ENCODE results near the gene HSPA9.

HSPA9 gene

DNA sequence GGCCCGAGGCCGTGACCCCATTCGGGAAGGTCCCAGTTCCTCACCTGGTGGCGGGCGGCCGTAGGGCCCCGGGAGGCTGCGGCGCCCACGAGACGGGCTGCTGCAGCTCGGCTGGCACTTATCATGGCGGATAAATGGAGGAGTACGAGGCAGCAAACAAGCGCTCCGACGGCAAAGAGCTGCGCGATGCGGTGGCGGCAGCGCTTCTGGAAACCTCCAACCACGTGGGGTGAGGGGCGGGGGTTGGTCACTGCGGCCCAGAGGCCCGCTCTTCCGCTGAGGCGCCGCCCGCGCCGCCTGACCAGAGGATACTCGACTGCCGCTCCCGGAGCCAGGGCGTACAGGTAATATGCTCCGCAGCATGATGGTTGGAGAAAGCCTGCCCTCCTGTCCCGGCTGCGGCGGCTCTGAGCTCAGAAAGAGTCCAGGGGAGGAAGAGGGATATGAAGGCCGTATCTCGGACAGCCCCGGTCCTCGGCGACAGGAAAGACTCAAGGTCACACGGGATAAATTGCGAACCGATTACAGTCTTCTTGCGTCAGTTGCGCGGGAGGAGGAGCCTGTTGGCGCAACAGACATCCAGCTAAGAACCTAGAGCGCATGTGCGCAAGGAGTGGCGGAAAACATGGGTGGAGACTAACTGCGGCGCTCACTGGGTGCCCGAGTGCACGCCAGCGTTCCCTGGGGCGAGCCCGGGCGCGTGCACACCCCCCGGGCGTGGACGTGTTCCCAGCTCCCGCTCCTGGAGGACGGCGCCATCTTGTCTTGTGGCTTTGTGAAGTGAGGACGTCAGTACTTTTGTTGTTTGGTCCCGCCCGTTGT, at the start of gene HSPA9:
HSPA9 (minus strand) TSS at position 208 of the 822 bp plus-strand sequence; CDS start at position 125, 83 bp downstream.
- DNase-seq (ENCODE audit: low read depth in 2 of 2) = peak; percentile 95 to 96

DNA sequence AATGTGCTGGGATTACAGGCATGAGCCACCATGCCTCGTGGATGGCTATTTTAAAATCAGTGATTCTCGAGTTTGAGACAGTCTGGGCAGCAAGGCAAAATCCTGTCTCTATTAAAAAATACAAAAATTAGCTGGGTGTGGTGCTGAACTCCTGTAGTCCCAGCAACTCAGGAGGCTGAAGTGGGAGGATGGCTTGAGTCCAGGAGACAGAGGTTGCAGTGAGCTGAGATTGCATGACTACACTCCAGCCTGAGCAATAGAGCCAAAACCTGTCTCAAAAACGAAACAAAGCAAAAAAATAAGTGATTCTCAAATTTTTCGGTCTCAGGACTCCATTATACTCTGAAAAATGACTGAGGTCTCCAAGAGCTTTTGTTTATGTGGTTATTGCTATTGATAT, 47.9 kb upstream of the HSPA9 start:
- no peak for DNase-seq (ENCODE audit: low read depth in 2 of 2)

GRCh38 chr5:138622051-138622450, 46.9 kb upstream of the HSPA9 start:
- DNase-seq (ENCODE audit: low read depth in 2 of 2) = no peak

- no peak for DNase-seq (ENCODE audit: low read depth in 2 of 2)
Observed at GRCh38 chr5:138620663-138621224, 45.5 kb upstream of the HSPA9 start.

- no peak for DNase-seq (ENCODE audit: low read depth in 2 of 2)
Observed at GRCh38 chr5:138616508-138616907, 41.3 kb upstream of the HSPA9 start.

DNA sequence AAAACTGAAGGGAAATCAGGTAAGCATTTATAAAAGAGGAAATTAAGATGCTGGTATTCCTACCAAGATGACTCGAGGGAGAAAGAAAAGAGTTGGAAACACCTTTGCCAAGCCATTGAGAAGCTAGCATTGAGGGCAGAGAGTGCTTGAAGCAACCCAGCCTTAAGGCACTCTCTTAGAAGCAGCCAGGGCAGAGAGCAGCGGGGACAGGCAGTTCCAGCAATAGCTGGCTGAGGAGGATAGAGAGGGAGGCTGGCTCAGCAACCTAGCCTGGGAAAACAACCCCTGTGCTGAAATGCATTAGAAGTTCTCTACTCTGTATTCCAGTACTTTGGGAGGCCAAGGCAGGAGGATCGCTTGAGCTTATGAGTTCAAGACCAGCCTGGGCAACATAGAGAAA, 40.3 kb upstream of the HSPA9 start:
- DNase-seq (ENCODE audit: low read depth in 2 of 2) = no peak

DNA sequence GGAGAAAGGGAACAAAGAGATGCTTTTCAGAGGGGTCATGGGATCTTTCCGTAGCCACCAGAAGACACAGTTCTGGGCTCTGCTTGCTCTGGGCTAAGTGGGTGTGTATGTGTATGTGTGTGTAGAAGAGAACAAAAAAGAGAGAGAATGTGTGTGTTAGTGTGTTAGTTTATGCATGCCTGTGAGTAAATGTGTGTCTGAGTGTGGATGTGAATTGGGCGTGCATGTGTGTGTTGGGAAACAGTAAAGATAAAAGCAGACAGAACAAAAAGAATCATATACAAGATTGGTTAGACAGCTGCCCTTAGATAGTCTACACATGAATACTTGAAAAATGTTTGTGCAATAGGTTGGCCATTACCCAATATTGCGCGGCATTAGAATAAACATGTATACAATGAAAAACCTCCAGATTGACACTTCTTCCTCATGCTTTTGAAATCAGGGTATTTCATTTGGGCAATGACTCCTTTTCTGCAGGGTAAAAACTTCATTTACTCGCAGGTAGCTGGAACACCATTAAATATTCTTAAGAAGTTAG, 36.5 kb upstream of the HSPA9 start:
- no peak for DNase-seq (ENCODE audit: low read depth in 2 of 2)

DNA sequence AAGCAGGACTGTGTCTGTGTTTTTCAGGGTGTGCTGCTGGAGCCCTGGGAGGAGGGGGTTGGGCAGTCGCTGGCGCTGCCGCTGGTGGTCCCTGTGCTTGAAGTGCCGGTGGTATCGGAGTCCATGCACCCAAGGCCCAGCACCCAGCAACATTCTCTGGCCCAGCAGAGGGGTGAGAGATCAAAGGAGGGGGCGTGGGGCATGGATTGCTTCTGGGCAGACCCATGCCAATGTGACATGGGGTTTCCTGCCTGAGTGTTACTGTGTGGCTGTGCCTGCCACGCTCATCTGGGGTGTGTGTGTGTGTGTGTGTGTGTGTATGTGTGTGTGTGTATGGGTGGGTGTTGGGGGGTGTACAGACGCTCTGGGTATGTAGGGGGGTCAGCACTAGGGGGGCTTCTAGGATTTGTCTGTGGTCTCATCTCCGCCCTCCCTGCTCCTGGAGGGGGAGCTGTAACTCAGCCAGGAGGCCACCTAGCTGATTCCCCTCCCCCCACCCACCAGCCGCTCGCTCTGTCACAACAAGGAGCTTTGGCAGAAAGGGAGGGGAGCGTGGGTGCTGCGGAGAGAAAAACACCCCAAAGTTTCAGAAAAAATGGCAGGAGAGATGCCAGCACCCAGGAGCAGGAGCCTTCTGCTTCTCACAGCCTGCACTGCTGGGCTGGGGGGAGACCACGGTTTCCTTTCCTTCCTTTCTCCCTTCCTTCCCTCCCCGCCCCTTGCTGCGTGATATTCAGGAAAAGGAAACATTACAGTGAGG, 35.9 kb upstream of the HSPA9 start:
- DNase-seq (ENCODE audit: low read depth in 2 of 2) = no peak

- no peak for DNase-seq (ENCODE audit: low read depth in 2 of 2)
Observed at GRCh38 chr5:138610415-138610917, 35.3 kb upstream of the HSPA9 start.

DNA sequence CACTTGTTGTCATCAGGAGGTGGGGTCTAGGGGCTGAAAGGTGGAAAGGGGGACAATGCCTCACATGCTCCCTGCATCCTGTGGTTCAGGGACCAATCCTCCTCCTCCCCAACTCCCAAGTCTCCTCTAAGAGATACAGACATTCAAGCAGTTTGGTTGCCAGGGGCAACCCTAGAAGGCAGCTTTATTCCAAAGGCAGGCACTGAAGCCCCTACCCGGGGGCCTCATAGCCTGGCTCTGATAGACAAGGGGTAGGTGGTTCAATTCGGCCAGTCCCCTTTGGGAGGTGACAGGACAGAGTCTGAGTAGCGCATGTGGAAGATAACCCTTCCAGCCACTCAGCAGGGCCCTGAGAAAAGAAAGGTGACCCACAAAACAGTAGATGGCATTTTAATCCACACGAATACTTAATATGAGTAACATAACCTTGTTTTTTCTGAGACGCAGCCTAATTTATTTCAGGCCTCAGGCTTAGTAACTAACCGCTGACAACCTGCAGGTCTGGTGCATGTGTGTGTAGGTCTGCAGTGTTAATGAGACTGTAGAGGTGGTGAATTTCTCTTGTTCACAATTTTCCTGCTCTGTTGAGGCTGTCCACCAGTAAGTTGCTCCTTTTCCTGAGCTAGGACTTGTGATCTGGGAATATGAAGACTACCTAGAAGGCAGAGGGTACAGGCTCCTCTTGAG, 31.3 kb upstream of the HSPA9 start:
- DNase-seq (ENCODE audit: low read depth in 2 of 2) = no peak

DNA sequence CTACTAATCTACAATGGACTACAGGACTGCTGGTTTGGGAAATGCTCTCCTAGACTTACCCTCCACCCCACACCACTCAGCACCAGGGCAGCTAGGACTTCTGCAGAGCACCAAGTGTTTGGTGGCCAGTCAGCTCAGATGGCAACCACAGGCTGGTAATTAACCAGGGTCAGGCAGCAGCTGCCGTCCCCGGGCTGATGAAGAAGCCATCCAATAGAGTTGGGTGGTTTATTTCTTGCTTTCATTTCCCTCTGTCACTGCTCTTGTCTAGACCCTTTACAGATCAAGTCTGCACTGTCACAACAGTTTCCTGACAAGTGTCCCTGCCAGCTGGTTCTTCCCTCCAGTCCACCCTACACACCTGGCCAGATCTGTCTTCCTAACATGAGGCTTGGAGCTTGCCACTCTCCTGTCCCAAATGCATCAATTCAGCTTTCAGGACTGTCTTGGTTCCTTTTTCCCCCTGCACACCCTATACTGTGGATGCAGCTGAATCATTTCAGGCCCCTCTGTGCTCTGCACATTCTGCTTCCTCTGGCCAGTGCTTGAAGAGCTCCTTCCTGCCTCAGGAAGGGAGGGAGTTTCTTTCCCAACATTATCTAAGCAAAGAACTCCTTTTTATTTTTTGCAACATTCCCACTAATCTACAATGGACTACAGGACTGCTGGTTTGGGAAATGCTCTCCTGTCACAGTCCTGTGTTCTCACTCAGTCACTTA, 30.2 kb upstream of the HSPA9 start:
- no peak for DNase-seq (ENCODE audit: low read depth in 2 of 2)

GRCh38 chr5:138604176-138604785, 29.1 kb upstream of the HSPA9 start:
- no peak for DNase-seq (ENCODE audit: low read depth in 2 of 2)

- DNase-seq (ENCODE audit: low read depth in 2 of 2) = peak in 1 of 2 donors; percentile 12
Observed at GRCh38 chr5:138603249-138603920, 28.2 kb upstream of the HSPA9 start.

- no peak for DNase-seq (ENCODE audit: low read depth in 2 of 2)
Observed at GRCh38 chr5:138602371-138603000, 27.3 kb upstream of the HSPA9 start.

GRCh38 chr5:138601444-138601843, 26.2 kb upstream of the HSPA9 start:
- DNase-seq (ENCODE audit: low read depth in 2 of 2) = no peak

DNA sequence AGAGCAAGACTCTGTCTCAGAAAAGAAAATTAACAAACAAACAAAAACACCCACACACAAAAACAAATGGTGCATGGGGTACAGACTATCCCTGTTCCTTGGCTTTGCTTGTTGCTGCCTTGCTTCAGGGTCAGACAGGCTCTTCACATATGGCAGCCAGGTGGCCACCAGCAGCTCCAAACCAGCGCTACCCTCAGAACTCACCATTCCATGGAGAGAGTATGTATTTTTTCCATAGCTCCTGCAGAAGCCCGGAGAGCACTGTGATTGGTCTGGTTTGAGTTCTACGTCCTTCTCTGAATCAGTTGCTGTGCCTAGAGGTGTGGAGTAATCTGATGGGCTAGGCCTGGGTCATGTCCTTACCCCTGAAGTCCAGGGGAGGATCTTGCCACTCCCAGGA, 25.2 kb upstream of the HSPA9 start:
- DNase-seq (ENCODE audit: low read depth in 2 of 2) = no peak

DNA sequence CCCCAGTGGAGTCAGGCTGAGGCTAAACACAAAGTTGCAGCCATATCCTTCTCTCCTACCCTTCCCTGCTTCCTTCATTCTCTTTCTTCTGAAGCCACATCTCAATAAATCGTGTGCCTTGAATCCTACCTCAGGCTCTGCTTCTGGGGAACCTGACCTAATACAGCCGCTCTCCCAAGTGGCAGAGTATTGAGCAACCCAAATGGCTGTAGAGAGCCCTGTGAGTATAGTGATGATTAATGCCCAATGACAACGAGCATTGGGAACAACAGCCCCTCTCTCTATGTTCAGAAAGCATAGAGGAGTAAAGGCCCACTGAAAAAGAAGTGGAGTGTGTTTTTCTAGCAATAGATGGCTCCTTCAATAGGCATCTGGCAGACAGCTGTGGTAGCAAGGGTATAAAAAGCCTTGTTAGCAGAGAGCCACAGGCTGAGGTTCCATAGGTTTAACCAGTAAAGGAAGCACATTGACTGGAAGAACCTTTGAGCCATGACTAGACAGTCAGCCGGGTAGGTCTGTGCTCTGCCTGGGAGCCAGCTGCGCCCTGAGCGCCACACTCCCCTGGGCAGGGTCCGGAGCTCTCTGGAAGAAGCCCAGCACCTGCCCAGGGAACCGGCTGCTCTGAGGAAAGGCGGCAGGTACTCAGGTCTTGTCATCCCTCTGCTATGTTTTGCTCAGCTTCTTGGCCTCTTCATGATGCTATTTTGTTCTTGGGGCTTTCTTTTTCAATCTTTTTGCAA, 22.6 kb upstream of the HSPA9 start:
- no peak for DNase-seq (ENCODE audit: low read depth in 2 of 2)

DNA sequence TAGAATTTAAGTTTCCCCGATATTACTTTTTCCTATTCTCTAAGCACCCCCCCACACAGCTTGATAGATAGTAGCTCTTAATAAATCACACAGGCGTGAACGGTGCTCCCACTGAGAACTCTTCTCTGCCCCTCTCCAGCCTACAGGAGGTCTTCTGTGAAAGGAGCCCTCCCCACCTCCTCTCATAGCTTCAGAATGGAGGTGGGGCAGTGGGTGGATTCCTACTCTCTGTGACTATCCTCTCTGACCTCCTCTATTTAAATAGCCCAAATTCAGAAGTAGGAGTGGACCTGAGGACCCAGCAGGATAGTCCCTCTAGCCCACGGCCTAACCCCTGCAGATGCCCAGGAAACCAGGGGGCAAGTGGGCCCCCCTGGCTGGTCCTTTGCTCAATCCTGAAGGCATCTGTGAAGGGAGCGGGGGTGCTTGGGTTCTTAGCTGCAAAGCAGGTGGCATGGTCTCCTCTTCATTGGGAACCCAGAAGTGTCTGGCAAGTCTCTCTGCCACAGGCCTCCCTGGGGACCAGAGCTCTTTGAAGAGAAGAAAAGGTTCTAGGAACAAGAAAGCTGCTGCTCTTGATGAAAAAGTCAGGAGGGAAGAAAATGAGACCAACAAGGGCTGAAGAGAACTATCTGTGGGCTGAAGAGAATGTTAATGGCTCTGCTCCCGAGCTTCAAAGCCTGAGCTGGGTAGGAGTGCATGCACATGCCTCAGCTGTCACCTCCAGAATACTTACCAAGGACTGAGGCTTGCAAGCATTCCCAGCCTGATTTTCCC, 21.1 kb upstream of the HSPA9 start:
- no peak for DNase-seq (ENCODE audit: low read depth in 2 of 2)
